HepG2 (cell line): ENCODE data around the gene ROMO1. TPM values are rescaled to one million over a fixed set of nuclear protein-coding genes. Genes with fewer than 3 reads are reported as not detected.

Source experiments
- ATRX ChIP-seq: sonication (generic); formaldehyde crosslinking; IDR thresholded peaks from 2 replicates; pipeline ENCODE4 v1.4.0; 2020; ENCODE audit warnings: missing genetic modification reagents, borderline replicate concordance
- GFI1 ChIP-seq: sonication (generic); formaldehyde crosslinking; IDR thresholded peaks from 2 replicates; pipeline ENCODE4 v1.5.0; 2020; ENCODE audit warnings: missing genetic modification reagents, mild to moderate bottlenecking, borderline replicate concordance
- HCFC1 ChIP-seq: fragments of 150-350 bp; IDR thresholded peaks from 2 replicates; pipeline ENCODE4 v1.6.1; 2014; ENCODE audit warnings: low read depth, low read length
- HOXA7 ChIP-seq: sonication (generic); formaldehyde crosslinking; IDR thresholded peaks from 2 replicates; pipeline ENCODE4 v1.8.1; 2022; ENCODE audit warnings: mild to moderate bottlenecking, missing genetic modification reagents, moderate library complexity
- MEIS1 ChIP-seq: sonication (generic); formaldehyde crosslinking; IDR thresholded peaks from 2 replicates; pipeline ENCODE4 v1.9.0; 2021; ENCODE audit warnings: mild to moderate bottlenecking, missing genetic modification reagents, moderate library complexity, borderline replicate concordance
- MYC ChIP-seq: sonication (generic); formaldehyde crosslinking; IDR thresholded peaks from 2 replicates; pipeline ENCODE4 v1.9.0; 2021; ENCODE audit warnings: missing genetic modification reagents, borderline replicate concordance
- POLR2AphosphoS2 ChIP-seq: IDR thresholded peaks from 2 replicates; pipeline ENCODE4 v1.6.1; 2011; ENCODE audit warnings: low read depth, low read length, improper control_type of control experiment
- POLR2AphosphoS5 ChIP-seq: IDR thresholded peaks from 2 replicates; pipeline ENCODE4 v1.6.1; 2012; ENCODE audit warnings: low read depth, low read length
- ZNF136 ChIP-seq: sonication (generic); formaldehyde crosslinking; IDR thresholded peaks from 2 replicates; pipeline ENCODE4 v1.8.1; 2022; ENCODE audit warnings: low read depth, mild to moderate bottlenecking, moderate library complexity, missing genetic modification reagents
- ZNF235 ChIP-seq: sonication (generic); formaldehyde crosslinking; IDR thresholded peaks from 2 replicates; pipeline ENCODE4 v1.8.1; 2023; ENCODE audit warnings: mild to moderate bottlenecking, missing genetic modification reagents, borderline replicate concordance
- ZNF350 ChIP-seq: sonication (generic); formaldehyde crosslinking; IDR thresholded peaks from 2 replicates; pipeline ENCODE4 v1.4.0; 2020; ENCODE audit warnings: mild to moderate bottlenecking, low read depth, missing genetic modification reagents, borderline replicate concordance
- ZNF570 ChIP-seq: sonication (generic); formaldehyde crosslinking; IDR thresholded peaks from 2 replicates; pipeline ENCODE4 v1.4.0; 2020; ENCODE audit warnings: mild to moderate bottlenecking, missing genetic modification reagents, borderline replicate concordance
- ZSCAN30 ChIP-seq: sonication (generic); formaldehyde crosslinking; IDR thresholded peaks from 2 replicates; pipeline ENCODE4 v1.5.0; 2020; ENCODE audit warnings: mild to moderate bottlenecking, missing genetic modification reagents
- polyA plus RNA-seq, 8 experiments: library from polyadenylated mRNA; depleted of rRNA in 3 of 8; stranded (reverse) in 7 of 8; unstranded in 1 of 8; fragments of >200 nt; fragmentation: Illumina TruSeq in 4 of 8; extraction: Trizol in 4 of 8; gene quantifications; 2 replicates each; pipeline versions ENCODE4 v1.2.1 to v1.2.3, GENCODE V29; 2011 to 2016; ENCODE audit warnings: low read depth in 4 of 8, missing spikeins in 1 of 8, mixed read lengths in 1 of 8; ENCODE audit not compliant: insufficient read depth in 1 of 8
- total RNA-seq, 5 experiments: library from RNA; depleted of rRNA; stranded (reverse); fragments of >200 nt; fragmentation: Illumina TruSeq; extraction: Trizol; gene quantifications; 2 replicates each; pipeline ENCODE4 v1.2.3, GENCODE V29; 2016; ENCODE audit warnings: low read depth in 1 of 5
- TF ChIP-seq, protein P1 (sequence below): sonication (generic); formaldehyde crosslinking; IDR thresholded peaks from 2 replicates; pipeline ENCODE4 v1.5.1; 2020; ENCODE audit warnings: mild to moderate bottlenecking, missing genetic modification reagents, borderline replicate concordance
- TF ChIP-seq, protein P2 (sequence below): IDR thresholded peaks from 2 replicates; pipeline ENCODE4 v1.6.1; 2016; ENCODE audit warnings: low read depth, control low read depth
- TF ChIP-seq, protein P3 (sequence below): sonication (generic); formaldehyde crosslinking; IDR thresholded peaks from 2 replicates; pipeline ENCODE4 v1.4.0; 2020; ENCODE audit warnings: missing genetic modification reagents
- TF ChIP-seq, protein P4 (sequence below): sonication (generic); formaldehyde crosslinking; IDR thresholded peaks from 2 replicates; pipeline ENCODE4 v1.4.0; 2020; ENCODE audit warnings: missing genetic modification reagents, mild to moderate bottlenecking, borderline replicate concordance

ROMO1 gene
- total and polyA plus RNA-seq, 2 of the 13 experiments (the other 11 are each of a cell fraction or from before 2014, with no cell fraction given) = 636 to 755 TPM

DNA sequence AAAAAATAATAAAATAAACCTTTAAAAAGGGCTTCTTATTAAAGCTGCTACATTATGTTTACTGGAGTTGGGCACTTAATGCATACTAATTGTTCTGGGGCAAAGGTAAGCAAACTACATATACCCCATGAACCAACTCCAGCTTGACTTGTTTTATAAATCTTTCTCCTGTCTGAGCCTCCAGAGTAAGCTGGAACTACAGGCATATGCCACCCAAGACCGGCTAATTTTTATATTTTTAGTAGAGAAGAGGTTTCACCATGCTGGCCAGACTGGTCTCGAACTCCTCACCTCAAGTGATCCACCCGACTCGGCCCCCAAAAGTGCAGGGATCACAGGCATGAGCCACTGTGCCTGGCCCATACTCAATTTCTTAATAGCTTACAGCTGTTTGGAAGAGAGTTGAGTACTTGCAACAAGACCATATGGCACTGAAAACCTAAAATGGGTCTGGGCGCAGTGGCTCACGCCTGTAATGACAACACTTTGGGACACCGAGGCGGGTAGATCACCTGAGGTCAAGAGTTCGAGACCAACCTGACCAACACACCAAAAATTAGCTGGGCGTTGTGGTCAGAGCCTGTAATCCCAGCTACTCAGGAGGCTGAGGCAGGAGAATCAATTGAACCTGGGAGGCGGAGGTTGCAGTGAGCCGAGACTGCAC lies 19.9 kb downstream of the ROMO1 start (continued):
- TF ChIP-seq, protein P1, sequence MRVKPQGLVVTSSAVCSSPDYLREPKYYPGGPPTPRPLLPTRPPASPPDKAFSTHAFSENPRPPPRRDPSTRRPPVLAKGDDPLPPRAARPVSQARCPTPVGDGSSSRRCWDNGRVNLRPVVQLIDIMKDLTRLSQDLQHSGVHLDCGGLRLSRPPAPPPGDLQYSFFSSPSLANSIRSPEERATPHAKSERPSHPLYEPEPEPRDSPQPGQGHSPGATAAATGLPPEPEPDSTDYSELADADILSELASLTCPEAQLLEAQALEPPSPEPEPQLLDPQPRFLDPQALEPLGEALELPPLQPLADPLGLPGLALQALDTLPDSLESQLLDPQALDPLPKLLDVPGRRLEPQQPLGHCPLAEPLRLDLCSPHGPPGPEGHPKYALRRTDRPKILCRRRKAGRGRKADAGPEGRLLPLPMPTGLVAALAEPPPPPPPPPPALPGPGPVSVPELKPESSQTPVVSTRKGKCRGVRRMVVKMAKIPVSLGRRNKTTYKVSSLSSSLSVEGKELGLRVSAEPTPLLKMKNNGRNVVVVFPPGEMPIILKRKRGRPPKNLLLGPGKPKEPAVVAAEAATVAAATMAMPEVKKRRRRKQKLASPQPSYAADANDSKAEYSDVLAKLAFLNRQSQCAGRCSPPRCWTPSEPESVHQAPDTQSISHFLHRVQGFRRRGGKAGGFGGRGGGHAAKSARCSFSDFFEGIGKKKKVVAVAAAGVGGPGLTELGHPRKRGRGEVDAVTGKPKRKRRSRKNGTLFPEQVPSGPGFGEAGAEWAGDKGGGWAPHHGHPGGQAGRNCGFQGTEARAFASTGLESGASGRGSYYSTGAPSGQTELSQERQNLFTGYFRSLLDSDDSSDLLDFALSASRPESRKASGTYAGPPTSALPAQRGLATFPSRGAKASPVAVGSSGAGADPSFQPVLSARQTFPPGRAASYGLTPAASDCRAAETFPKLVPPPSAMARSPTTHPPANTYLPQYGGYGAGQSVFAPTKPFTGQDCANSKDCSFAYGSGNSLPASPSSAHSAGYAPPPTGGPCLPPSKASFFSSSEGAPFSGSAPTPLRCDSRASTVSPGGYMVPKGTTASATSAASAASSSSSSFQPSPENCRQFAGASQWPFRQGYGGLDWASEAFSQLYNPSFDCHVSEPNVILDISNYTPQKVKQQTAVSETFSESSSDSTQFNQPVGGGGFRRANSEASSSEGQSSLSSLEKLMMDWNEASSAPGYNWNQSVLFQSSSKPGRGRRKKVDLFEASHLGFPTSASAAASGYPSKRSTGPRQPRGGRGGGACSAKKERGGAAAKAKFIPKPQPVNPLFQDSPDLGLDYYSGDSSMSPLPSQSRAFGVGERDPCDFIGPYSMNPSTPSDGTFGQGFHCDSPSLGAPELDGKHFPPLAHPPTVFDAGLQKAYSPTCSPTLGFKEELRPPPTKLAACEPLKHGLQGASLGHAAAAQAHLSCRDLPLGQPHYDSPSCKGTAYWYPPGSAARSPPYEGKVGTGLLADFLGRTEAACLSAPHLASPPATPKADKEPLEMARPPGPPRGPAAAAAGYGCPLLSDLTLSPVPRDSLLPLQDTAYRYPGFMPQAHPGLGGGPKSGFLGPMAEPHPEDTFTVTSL = no peak
- TF ChIP-seq, protein P2, sequence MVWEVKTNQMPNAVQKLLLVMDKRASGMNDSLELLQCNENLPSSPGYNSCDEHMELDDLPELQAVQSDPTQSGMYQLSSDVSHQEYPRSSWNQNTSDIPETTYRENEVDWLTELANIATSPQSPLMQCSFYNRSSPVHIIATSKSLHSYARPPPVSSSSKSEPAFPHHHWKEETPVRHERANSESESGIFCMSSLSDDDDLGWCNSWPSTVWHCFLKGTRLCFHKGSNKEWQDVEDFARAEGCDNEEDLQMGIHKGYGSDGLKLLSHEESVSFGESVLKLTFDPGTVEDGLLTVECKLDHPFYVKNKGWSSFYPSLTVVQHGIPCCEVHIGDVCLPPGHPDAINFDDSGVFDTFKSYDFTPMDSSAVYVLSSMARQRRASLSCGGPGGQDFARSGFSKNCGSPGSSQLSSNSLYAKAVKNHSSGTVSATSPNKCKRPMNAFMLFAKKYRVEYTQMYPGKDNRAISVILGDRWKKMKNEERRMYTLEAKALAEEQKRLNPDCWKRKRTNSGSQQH (CRISPR knock-in tag) = 0 out of 2 replicates have a peak, but pooled peaks have one; percentile 29
- TF ChIP-seq, protein P3, sequence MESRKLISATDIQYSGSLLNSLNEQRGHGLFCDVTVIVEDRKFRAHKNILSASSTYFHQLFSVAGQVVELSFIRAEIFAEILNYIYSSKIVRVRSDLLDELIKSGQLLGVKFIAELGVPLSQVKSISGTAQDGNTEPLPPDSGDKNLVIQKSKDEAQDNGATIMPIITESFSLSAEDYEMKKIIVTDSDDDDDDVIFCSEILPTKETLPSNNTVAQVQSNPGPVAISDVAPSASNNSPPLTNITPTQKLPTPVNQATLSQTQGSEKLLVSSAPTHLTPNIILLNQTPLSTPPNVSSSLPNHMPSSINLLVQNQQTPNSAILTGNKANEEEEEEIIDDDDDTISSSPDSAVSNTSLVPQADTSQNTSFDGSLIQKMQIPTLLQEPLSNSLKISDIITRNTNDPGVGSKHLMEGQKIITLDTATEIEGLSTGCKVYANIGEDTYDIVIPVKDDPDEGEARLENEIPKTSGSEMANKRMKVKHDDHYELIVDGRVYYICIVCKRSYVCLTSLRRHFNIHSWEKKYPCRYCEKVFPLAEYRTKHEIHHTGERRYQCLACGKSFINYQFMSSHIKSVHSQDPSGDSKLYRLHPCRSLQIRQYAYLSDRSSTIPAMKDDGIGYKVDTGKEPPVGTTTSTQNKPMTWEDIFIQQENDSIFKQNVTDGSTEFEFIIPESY (CRISPR knock-in tag) = no peak
- no peak for TF ChIP-seq HOXA7 (CRISPR knock-in tag)
- TF ChIP-seq ZNF136 (CRISPR knock-in tag) = no peak
- no peak for TF ChIP-seq HCFC1
- TF ChIP-seq ATRX (CRISPR knock-in tag) = no peak
- TF ChIP-seq MYC (CRISPR knock-in tag) = no peak
- no peak for TF ChIP-seq ZNF235 (CRISPR knock-in tag)
- no peak for TF ChIP-seq MEIS1 (CRISPR knock-in tag)
- TF ChIP-seq ZNF570 = no peak
- TF ChIP-seq, protein P4, sequence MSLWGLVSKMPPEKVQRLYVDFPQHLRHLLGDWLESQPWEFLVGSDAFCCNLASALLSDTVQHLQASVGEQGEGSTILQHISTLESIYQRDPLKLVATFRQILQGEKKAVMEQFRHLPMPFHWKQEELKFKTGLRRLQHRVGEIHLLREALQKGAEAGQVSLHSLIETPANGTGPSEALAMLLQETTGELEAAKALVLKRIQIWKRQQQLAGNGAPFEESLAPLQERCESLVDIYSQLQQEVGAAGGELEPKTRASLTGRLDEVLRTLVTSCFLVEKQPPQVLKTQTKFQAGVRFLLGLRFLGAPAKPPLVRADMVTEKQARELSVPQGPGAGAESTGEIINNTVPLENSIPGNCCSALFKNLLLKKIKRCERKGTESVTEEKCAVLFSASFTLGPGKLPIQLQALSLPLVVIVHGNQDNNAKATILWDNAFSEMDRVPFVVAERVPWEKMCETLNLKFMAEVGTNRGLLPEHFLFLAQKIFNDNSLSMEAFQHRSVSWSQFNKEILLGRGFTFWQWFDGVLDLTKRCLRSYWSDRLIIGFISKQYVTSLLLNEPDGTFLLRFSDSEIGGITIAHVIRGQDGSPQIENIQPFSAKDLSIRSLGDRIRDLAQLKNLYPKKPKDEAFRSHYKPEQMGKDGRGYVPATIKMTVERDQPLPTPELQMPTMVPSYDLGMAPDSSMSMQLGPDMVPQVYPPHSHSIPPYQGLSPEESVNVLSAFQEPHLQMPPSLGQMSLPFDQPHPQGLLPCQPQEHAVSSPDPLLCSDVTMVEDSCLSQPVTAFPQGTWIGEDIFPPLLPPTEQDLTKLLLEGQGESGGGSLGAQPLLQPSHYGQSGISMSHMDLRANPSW = no peak
- TF ChIP-seq POLR2AphosphoS5 = peak; percentile 39; the same call in 1 of the 2 replicates
- TF ChIP-seq POLR2AphosphoS2 = peak; percentile 78; the same call in 1 of the 2 replicates
- TF ChIP-seq GFI1 (CRISPR knock-in tag) = 0 out of 2 replicates have a peak, but pooled peaks have one; percentile 49
- peak; percentile 57; the same call in 1 of the 2 replicates for TF ChIP-seq ZSCAN30 (CRISPR knock-in tag)
- no peak for TF ChIP-seq ZNF350
